Measurements from ENCODE around the gene TNK1.
A peak's percentile ranks its signal among the peaks of the same experiment; 100 is the strongest.

TNK1 gene

GRCh38 chr17:7382901-7383300 is 2.0 kb downstream of the TNK1 start:
- DNase-seq (ENCODE audit: low spot score): no peak
- TF ChIP-seq, protein P1, sequence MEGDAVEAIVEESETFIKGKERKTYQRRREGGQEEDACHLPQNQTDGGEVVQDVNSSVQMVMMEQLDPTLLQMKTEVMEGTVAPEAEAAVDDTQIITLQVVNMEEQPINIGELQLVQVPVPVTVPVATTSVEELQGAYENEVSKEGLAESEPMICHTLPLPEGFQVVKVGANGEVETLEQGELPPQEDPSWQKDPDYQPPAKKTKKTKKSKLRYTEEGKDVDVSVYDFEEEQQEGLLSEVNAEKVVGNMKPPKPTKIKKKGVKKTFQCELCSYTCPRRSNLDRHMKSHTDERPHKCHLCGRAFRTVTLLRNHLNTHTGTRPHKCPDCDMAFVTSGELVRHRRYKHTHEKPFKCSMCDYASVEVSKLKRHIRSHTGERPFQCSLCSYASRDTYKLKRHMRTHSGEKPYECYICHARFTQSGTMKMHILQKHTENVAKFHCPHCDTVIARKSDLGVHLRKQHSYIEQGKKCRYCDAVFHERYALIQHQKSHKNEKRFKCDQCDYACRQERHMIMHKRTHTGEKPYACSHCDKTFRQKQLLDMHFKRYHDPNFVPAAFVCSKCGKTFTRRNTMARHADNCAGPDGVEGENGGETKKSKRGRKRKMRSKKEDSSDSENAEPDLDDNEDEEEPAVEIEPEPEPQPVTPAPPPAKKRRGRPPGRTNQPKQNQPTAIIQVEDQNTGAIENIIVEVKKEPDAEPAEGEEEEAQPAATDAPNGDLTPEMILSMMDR (IDR thresholded peaks at IDR 0.05; ENCODE audit: extremely low read depth, insufficient read depth, missing control alignments): no peak
- in situ Hi-C loops (cut with MboI; ENCODE audit: low pct_unique_long_range_greater_than_20kb, low sequenced_read_pairs, unreplicated experiment): no loop called here

DNA sequence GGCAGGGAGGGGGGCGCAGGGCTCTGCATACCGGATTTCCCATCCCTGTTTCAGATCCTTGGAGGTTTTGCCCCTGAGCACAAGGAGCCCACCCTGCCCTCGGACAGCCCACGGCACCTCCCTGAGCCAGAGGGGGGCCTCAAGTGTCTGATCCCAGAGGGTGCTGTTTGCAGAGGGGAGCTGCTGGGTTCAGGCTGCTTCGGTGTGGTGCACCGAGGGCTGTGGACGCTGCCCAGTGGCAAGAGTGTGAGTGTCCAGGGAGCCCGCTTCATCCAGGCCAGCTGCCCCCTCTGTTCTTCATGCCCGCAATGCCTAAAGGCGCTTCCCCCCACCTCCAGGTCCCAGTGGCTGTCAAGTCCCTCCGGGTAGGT is 2.5 kb downstream of the TNK1 start:
- in situ Hi-C loops (cut with MboI; ENCODE audit: low pct_unique_long_range_greater_than_20kb, low sequenced_read_pairs, unreplicated experiment): no loop called here
- no peak for DNase-seq (ENCODE audit: low spot score)
- TF ChIP-seq, protein P1 (IDR thresholded peaks at IDR 0.05; ENCODE audit: extremely low read depth, insufficient read depth, missing control alignments): no peak

DNA sequence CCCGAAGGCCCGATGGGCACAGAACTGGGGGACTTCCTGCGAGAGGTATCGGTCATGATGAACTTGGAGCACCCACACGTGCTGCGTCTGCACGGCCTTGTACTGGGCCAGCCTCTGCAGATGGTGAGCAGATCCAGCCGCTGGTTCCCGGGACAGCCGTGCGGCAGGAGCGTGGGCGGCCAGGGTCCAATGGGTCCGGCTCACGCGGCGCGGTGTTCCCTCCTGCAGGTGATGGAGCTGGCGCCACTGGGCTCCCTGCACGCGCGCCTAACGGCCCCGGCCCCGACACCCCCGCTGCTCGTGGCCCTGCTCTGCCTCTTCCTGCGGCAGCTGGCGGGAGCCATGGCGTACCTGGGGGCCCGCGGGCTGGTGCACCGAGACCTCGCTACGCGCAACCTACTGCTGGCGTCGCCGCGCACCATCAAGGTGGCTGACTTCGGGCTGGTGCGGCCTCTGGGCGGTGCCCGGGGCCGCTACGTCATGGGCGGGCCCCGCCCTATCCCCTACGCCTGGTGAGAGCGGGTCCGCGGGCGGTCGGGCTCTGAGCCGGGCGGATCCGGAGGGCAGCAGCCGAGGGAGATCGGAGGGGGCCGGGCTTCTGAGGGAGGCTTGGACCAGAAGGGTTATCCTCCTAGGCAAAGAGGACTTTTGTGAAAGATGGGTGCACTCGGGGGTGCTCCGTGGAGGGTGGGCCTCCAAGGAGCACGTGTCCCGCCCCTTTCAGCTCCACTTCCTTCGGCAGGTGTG is 3.0 kb downstream of the TNK1 start:
- in situ Hi-C loops (cut with MboI; ENCODE audit: low pct_unique_long_range_greater_than_20kb, low sequenced_read_pairs, unreplicated experiment): no loop called here
- DNase-seq (ENCODE audit: low spot score): peak; percentile 94
- TF ChIP-seq, protein P1 (IDR thresholded peaks at IDR 0.05; ENCODE audit: extremely low read depth, insufficient read depth, missing control alignments): no peak

DNA sequence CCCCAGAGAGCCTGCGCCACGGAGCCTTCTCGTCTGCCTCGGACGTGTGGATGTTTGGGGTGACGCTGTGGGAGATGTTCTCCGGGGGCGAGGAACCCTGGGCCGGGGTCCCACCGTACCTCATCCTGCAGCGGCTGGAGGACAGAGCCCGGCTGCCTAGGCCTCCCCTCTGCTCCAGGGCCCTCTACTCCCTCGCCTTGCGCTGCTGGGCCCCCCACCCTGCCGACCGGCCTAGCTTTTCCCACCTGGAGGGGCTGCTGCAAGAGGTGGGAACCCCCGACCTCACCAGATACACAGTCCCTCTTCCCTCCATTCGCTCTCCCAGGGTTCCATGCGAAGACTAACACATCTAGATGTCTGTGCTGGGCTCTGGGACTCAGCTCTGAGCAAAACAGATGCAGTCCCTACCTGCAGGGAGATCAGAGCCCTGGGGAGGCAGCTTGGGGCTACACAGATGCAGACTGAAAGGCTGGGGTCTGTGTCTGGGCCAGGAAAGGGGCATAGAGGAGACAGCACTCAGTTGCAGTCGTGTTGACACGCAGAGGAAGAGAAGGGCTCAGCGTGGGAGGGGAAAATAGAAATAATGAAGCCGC is 3.7 kb downstream of the TNK1 start:
- no peak for DNase-seq (ENCODE audit: low spot score)
- TF ChIP-seq, protein P1 (IDR thresholded peaks at IDR 0.05; ENCODE audit: extremely low read depth, insufficient read depth, missing control alignments): no peak
- in situ Hi-C loops (cut with MboI; ENCODE audit: low pct_unique_long_range_greater_than_20kb, low sequenced_read_pairs, unreplicated experiment): no loop called here

- TF ChIP-seq, protein P1 (IDR thresholded peaks at IDR 0.05; ENCODE audit: extremely low read depth, insufficient read depth, missing control alignments): no peak
- no peak for DNase-seq (ENCODE audit: low spot score)
- in situ Hi-C loops (cut with MboI; ENCODE audit: low pct_unique_long_range_greater_than_20kb, low sequenced_read_pairs, unreplicated experiment): no loop called here
These were observed 8.0 kb downstream of the TNK1 start for GRCh38 chr17:7388856-7389255.

DNA sequence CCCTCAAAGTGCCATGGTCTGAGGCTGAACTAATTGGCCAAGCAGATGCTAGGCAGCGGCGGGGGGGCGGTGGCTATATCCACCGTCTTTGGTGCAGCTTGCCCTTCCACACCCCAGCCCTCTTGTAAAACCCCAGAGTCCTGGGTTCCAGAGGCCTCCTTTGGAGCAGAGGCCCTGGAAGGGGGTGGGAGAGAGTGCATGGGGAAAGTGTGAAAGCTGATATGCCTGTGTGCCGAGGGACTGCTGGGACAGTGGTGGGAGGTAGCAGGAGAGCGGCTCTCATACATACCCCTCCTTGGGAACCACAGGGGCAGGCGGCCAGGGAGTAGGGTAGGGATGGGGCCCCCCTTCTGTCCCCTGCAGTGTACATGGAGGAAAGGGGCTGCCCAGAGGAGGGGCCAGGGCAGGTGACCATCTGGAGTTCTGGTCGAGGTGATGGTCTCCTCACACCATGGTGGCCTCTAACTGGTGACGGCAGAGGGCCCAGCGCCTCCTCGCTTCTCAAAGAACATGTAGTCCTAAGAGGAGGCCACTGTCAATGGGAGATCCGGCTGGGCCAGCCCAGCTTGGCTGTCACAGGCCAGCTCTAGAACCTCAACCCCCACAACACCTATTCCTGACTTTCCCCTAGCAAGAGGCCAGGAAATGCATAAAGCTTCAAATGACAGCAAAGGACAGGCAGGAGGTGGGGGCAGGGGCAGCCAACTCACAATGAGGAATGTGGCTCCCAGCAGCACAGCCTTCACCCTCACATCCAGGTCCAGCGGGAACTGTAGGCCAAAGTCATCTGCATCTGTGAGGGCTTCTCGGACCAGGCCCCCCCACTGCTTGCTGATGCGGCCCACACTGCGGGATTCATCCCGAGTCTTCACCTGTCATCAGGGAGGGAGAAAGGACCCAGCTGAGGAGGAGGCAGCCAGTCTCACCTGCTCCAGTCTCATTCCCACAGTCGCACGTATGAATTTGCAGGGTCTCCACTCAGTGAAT is 9.3 kb downstream of the TNK1 start:
- in situ Hi-C loops (cut with MboI; ENCODE audit: low pct_unique_long_range_greater_than_20kb, low sequenced_read_pairs, unreplicated experiment): no loop called here
- TF ChIP-seq, protein P1 (IDR thresholded peaks at IDR 0.05; ENCODE audit: extremely low read depth, insufficient read depth, missing control alignments): no peak
- DNase-seq (ENCODE audit: low spot score): no peak
